Activated naive CD4-positive, alpha-beta T cell treated with anti-CD3 and anti-CD28 coated beads for 36 hours (primary cell): ENCODE measurements around the gene IFT52. TPM values are rescaled to one million over a fixed set of nuclear protein-coding genes. Genes with fewer than 3 reads are reported as not detected.
"Not testable (repeated sequence)": the region's sequence is repeated elsewhere in the genome, so short reads cannot be mapped to it uniquely, and the experiment has no call there.

ENCODE experiments used
- CTCF ChIA-PET: fragments of 350-600 bp; sonication (Branson Sonifier 250); formaldehyde crosslinking; loops from one replicate; lab custom pipeline; 2021; ENCODE audit warnings: antibody characterized with exemption; lab: Charles Lee
- DNase-seq: peaks from one replicate; pipeline ENCODE4 v3.0.0-alpha.2; 2020
- H3K27ac Mint-ChIP-seq: one replicate; pipeline ENCODE4 v1.8.0; 2021; ENCODE audit warnings: mild to moderate bottlenecking, mixed read lengths
- H3K27me3 Mint-ChIP-seq: one replicate; pipeline ENCODE4 v1.8.0; 2021; ENCODE audit warnings: low read depth, mixed read lengths
- H3K36me3 Mint-ChIP-seq: one replicate; pipeline ENCODE4 v1.8.0; 2021; ENCODE audit warnings: low read depth, mixed read lengths
- H3K4me1 Mint-ChIP-seq: one replicate; pipeline ENCODE4 v1.8.0; 2021; ENCODE audit warnings: low read depth, mixed read lengths
- H3K4me3 Mint-ChIP-seq: one replicate; pipeline ENCODE4 v1.8.0; 2021; ENCODE audit warnings: mild to moderate bottlenecking, moderate library complexity, mixed read lengths
- H3K9me3 Mint-ChIP-seq: one replicate; pipeline ENCODE4 v1.8.0; 2021; ENCODE audit warnings: mixed read lengths
- intact Hi-C: fragments of 100-400 bp; cut with micrococcal nuclease; formaldehyde crosslinking; loops from one replicate; pipeline ENCODE4 v1.15.1; 2023
- total RNA-seq, 2 experiments: library from RNA; stranded (reverse); gene quantifications; one replicate each; pipeline ENCODE4 v1.2.3, GENCODE V29; 2021

Gene IFT52
- total RNA-seq, 2 experiments from 2014 or later: 14.2 to 15.8 TPM

- Mint-ChIP-seq H3K4me3 (no peak overlapping the region), H3K27me3 (no peaks in the 10 kb centered on the region), H3K4me1 (no peaks in the 10 kb centered on the region), H3K36me3 (peaks cover 11% of the 10 kb centered on the region), H3K27ac (no peak overlapping the region), H3K9me3 (no peaks in the 10 kb centered on the region)
- CTCF ChIA-PET: interaction anchor here (0.7 kb wide), 1 partner anchor 545 kb away, joined by 3 read pairs; no protein-coding TSS in a partner anchor
- intact Hi-C loops: no loop called here
- DNase-seq: no peak
Observed at GRCh38 chr20:43603124-43603523, 12.4 kb downstream of the IFT52 start.

GRCh38 chr20:43605715-43606114, 15.0 kb downstream of the IFT52 start:
- H3K36me3 Mint-ChIP-seq: peaks cover 11% of the 10 kb centered on the region
- DNase-seq: no peak
- no peak overlapping the region for H3K4me3 Mint-ChIP-seq
- no peaks in the 10 kb centered on the region for H3K4me1 Mint-ChIP-seq
- no peaks in the 10 kb centered on the region for H3K27me3 Mint-ChIP-seq
- no peaks in the 10 kb centered on the region for H3K9me3 Mint-ChIP-seq
- H3K27ac Mint-ChIP-seq: no peak overlapping the region
- intact Hi-C loops: no loop called here
- CTCF ChIA-PET: no interaction called here

- DNase-seq, H3K27ac Mint-ChIP-seq, CTCF ChIA-PET, H3K4me3 Mint-ChIP-seq, H3K4me1 Mint-ChIP-seq, intact Hi-C loops, H3K9me3 Mint-ChIP-seq, H3K27me3 Mint-ChIP-seq: not testable (repeated sequence)
- peaks cover 11% of the 10 kb centered on the region for H3K36me3 Mint-ChIP-seq
Observed at GRCh38 chr20:43607278-43607677, 16.5 kb downstream of the IFT52 start.

- intact Hi-C loops: no loop called here
- H3K27ac Mint-ChIP-seq: no peak overlapping the region
- H3K4me3 Mint-ChIP-seq: no peak overlapping the region
- H3K27me3 Mint-ChIP-seq: no peaks in the 10 kb centered on the region
- H3K9me3 Mint-ChIP-seq: no peaks in the 10 kb centered on the region
- no peaks in the 10 kb centered on the region for H3K4me1 Mint-ChIP-seq
- no peak for DNase-seq
- peaks cover 18% of the 10 kb centered on the region for H3K36me3 Mint-ChIP-seq
- CTCF ChIA-PET: no interaction called here
Observed at GRCh38 chr20:43631598-43631997, 40.9 kb downstream of the IFT52 start.

GRCh38 chr20:43636429-43636828, 45.7 kb downstream of the IFT52 start:
- H3K36me3 Mint-ChIP-seq: peaks cover 12% of the 10 kb centered on the region
- H3K4me1 Mint-ChIP-seq: no peaks in the 10 kb centered on the region
- CTCF ChIA-PET: interaction anchor here (0.7 to 1.1 kb wide), 2 partner anchors 35 to 61 kb away, joined by 3 read pairs; no protein-coding TSS in a partner anchor
- no peak overlapping the region for H3K4me3 Mint-ChIP-seq
- no peak for DNase-seq
- H3K27ac Mint-ChIP-seq: no peak overlapping the region
- no peaks in the 10 kb centered on the region for H3K9me3 Mint-ChIP-seq
- intact Hi-C loops: no loop called here
- no peaks in the 10 kb centered on the region for H3K27me3 Mint-ChIP-seq

GRCh38 chr20:43642548-43642947, 51.8 kb downstream of the IFT52 start:
- Mint-ChIP-seq H3K4me1 (no peaks in the 10 kb centered on the region), H3K9me3 (no peaks in the 10 kb centered on the region), H3K4me3 (no peak overlapping the region), H3K36me3 (peaks cover 10% of the 10 kb centered on the region), H3K27ac (no peak overlapping the region), H3K27me3 (no peaks in the 10 kb centered on the region)
- DNase-seq: no peak
- CTCF ChIA-PET: no interaction called here
- intact Hi-C loops: no loop called here

GRCh38 chr20:43650997-43651525, 60.3 kb downstream of the IFT52 start:
- CTCF ChIA-PET: interaction anchor here (0.7 to 1.4 kb wide), 2 partner anchors 33 to 113 kb away, joined by 4 read pairs; no protein-coding TSS in a partner anchor
- Mint-ChIP-seq H3K9me3 (no peaks in the 10 kb centered on the region), H3K36me3 (peaks cover 6% of the 10 kb centered on the region), H3K4me1 (no peaks in the 10 kb centered on the region), H3K4me3 (no peak overlapping the region), H3K27me3 (no peaks in the 10 kb centered on the region), H3K27ac (no peak overlapping the region)
- DNase-seq: no peak
- intact Hi-C loops: no loop called here

- H3K27ac Mint-ChIP-seq, intact Hi-C loops, H3K4me3 Mint-ChIP-seq, H3K27me3 Mint-ChIP-seq, H3K9me3 Mint-ChIP-seq, DNase-seq, H3K4me1 Mint-ChIP-seq, H3K36me3 Mint-ChIP-seq: not testable (repeated sequence)
- CTCF ChIA-PET: interaction anchor here (1.4 kb wide), 1 partner anchor 113 kb away, joined by 4 read pairs; no protein-coding TSS in a partner anchor
Observed at GRCh38 chr20:43651650-43652184, 61.0 kb downstream of the IFT52 start.

- intact Hi-C loops: no loop called here
- Mint-ChIP-seq H3K4me1 (peaks cover 8% of the 10 kb centered on the region), H3K9me3 (no peaks in the 10 kb centered on the region), H3K27me3 (no peaks in the 10 kb centered on the region), H3K4me3 (no peak overlapping the region), H3K27ac (no peak overlapping the region), H3K36me3 (no peaks in the 10 kb centered on the region)
- DNase-seq: no peak
- CTCF ChIA-PET: no interaction called here
Observed at GRCh38 chr20:43653966-43654365, 63.2 kb downstream of the IFT52 start.

GRCh38 chr20:43655176-43655575, 64.4 kb downstream of the IFT52 start:
- H3K4me1 Mint-ChIP-seq, intact Hi-C loops, H3K27me3 Mint-ChIP-seq, H3K4me3 Mint-ChIP-seq, H3K36me3 Mint-ChIP-seq, CTCF ChIA-PET, H3K27ac Mint-ChIP-seq, H3K9me3 Mint-ChIP-seq, DNase-seq: not testable (repeated sequence)

- peak overlapping the region; percentile 90 for H3K4me3 Mint-ChIP-seq
- intact Hi-C loops: no loop called here
- DNase-seq: no peak
- CTCF ChIA-PET: no interaction called here
- no peak overlapping the region for H3K27ac Mint-ChIP-seq
- no peaks in the 10 kb centered on the region for H3K36me3 Mint-ChIP-seq
- peaks cover 8% of the 10 kb centered on the region for H3K4me1 Mint-ChIP-seq
- H3K9me3 Mint-ChIP-seq: no peaks in the 10 kb centered on the region
- no peaks in the 10 kb centered on the region for H3K27me3 Mint-ChIP-seq
Observed at GRCh38 chr20:43655937-43656336, 65.2 kb downstream of the IFT52 start.

GRCh38 chr20:43658069-43658722, 67.5 kb downstream of the IFT52 start:
- Mint-ChIP-seq H3K36me3 (no peaks in the 10 kb centered on the region), H3K4me3 (peak overlapping the region; percentile 90), H3K9me3 (no peaks in the 10 kb centered on the region), H3K27ac (peak overlapping the region; percentile 95), H3K4me1 (peaks cover 8% of the 10 kb centered on the region), H3K27me3 (no peaks in the 10 kb centered on the region)
- CTCF ChIA-PET: interaction anchor here (0.9 kb wide), 1 partner anchor 33 kb away, joined by 4 read pairs; no protein-coding TSS in a partner anchor
- peak; percentile 82 for DNase-seq
- intact Hi-C loops: no loop called here
